Activated T-cell treated with anti-CD3 and anti-CD28 coated beads, Interleukin-2, amount 50 U/mL, for 48 hours (primary cell): Measurements from ENCODE around the gene SORCS2.

ENCODE experiments used
- DNase-seq, 2 experiments: peaks; one replicate each; pipeline ENCODE4 v3.0.0-alpha.2; 2020

The SORCS2 gene

GRCh38 chr4:7224878-7225533 is 32.7 kb downstream of the SORCS2 start:
- DNase-seq = no peak

GRCh38 chr4:7226439-7226838 is 34.1 kb downstream of the SORCS2 start:
- DNase-seq = no peak

GRCh38 chr4:7227008-7227407 is 34.7 kb downstream of the SORCS2 start:
- DNase-seq = no peak

- no peak for DNase-seq
Observed at GRCh38 chr4:7228734-7229133, 36.4 kb downstream of the SORCS2 start.

- DNase-seq = no peak
Observed at GRCh38 chr4:7232061-7232650, 39.8 kb downstream of the SORCS2 start.

GRCh38 chr4:7233006-7233580 is 40.8 kb downstream of the SORCS2 start:
- no peak for DNase-seq

GRCh38 chr4:7233601-7234000 is 41.3 kb downstream of the SORCS2 start:
- no peak for DNase-seq

- no peak for DNase-seq
Observed at GRCh38 chr4:7234355-7235029, 42.2 kb downstream of the SORCS2 start.

GRCh38 chr4:7235030-7235380 is 42.7 kb downstream of the SORCS2 start:
- no peak for DNase-seq

GRCh38 chr4:7236847-7237246 is 44.5 kb downstream of the SORCS2 start:
- DNase-seq = no peak

- no peak for DNase-seq
Observed at GRCh38 chr4:7237873-7238272, 45.5 kb downstream of the SORCS2 start.

- peak; percentile 20 for DNase-seq
Observed at GRCh38 chr4:7238300-7238960, 46.1 kb downstream of the SORCS2 start.

GRCh38 chr4:7239101-7239820 is 46.9 kb downstream of the SORCS2 start:
- DNase-seq = no peak

GRCh38 chr4:7239844-7240243 is 47.5 kb downstream of the SORCS2 start:
- DNase-seq = no peak

- DNase-seq = no peak
Observed at GRCh38 chr4:7240306-7240705, 48.0 kb downstream of the SORCS2 start.

- DNase-seq = no peak
Observed at GRCh38 chr4:7241597-7242125, 49.3 kb downstream of the SORCS2 start.

GRCh38 chr4:7242766-7243165 is 50.4 kb downstream of the SORCS2 start:
- no peak for DNase-seq

- DNase-seq = no peak
Observed at GRCh38 chr4:7243609-7244330, 51.4 kb downstream of the SORCS2 start.

GRCh38 chr4:7244331-7244665 is 52.0 kb downstream of the SORCS2 start:
- no peak for DNase-seq

- DNase-seq = no peak
Observed at GRCh38 chr4:7244751-7245320, 52.5 kb downstream of the SORCS2 start.

GRCh38 chr4:7247521-7247920 is 55.2 kb downstream of the SORCS2 start:
- no peak for DNase-seq

GRCh38 chr4:7247946-7248345 is 55.6 kb downstream of the SORCS2 start:
- DNase-seq = no peak
